Omental fat pad (tissue), 4 donors: ENCODE measurements around the gene KIRREL3. TPM values are rescaled to one million over a fixed set of nuclear protein-coding genes. Genes with fewer than 3 reads are reported as not detected.
A peak's percentile ranks its signal among the peaks of the same experiment; 100 is the strongest.

Experiments used
- ATAC-seq: fragments of 150-250 bp; one replicate; pipeline ENCODE4 v1.9.1; 2016; ENCODE audit warnings: mild to moderate bottlenecking, moderate library complexity; ENCODE audit not compliant: low FRiP score
- DNase-seq: peaks from one replicate; pipeline ENCODE4 v3.0.0-alpha.2; 2019; ENCODE audit warnings: low spot score
- total RNA-seq, 4 donors: library from RNA; depleted of rRNA; stranded (reverse); fragments of >200 nt; gene quantifications; one replicate each; pipeline ENCODE4 v1.1.0, GENCODE V29; 2016
- TF ChIP-seq, protein P1 (sequence below), 3 donors: fragments of 450-650 bp; IDR thresholded peaks; one replicate each; pipeline ENCODE4 v1.5.1; 2016 to 2017; ENCODE audit warnings: antibody characterized with exemption in 3 of 3, mild to moderate bottlenecking in 3 of 3, moderate library complexity in 2 of 3

The KIRREL3 gene
- total RNA-seq, 4 donors from 2014 or later, result 0.09 to 0.60 TPM; not detected in 2

DNA sequence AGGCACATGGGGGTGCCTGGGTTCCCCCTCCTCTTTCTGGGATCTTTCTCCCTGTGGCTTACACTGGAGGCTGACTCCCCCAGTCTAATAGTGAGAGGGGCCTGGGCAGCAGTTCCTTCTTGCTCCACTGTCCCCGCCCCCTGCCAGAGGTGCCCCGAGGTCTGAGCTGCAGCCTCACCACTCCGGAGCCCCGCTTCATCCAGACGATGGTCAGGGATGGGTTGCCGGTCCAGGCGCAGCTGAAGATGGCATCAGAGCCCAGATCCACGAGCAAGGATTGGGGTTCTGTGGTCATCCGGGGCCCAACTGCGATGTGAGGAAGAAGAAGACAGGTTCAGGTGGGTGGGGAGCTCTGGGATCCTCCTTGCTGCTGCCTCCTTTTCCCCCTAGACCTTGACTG is 554.0 kb downstream of the KIRREL3 start:
- TF ChIP-seq, protein P1, sequence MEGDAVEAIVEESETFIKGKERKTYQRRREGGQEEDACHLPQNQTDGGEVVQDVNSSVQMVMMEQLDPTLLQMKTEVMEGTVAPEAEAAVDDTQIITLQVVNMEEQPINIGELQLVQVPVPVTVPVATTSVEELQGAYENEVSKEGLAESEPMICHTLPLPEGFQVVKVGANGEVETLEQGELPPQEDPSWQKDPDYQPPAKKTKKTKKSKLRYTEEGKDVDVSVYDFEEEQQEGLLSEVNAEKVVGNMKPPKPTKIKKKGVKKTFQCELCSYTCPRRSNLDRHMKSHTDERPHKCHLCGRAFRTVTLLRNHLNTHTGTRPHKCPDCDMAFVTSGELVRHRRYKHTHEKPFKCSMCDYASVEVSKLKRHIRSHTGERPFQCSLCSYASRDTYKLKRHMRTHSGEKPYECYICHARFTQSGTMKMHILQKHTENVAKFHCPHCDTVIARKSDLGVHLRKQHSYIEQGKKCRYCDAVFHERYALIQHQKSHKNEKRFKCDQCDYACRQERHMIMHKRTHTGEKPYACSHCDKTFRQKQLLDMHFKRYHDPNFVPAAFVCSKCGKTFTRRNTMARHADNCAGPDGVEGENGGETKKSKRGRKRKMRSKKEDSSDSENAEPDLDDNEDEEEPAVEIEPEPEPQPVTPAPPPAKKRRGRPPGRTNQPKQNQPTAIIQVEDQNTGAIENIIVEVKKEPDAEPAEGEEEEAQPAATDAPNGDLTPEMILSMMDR (IDR thresholded peaks at IDR 0.05), result no peak
- DNase-seq (no peak), ATAC-seq (no peak)

DNA sequence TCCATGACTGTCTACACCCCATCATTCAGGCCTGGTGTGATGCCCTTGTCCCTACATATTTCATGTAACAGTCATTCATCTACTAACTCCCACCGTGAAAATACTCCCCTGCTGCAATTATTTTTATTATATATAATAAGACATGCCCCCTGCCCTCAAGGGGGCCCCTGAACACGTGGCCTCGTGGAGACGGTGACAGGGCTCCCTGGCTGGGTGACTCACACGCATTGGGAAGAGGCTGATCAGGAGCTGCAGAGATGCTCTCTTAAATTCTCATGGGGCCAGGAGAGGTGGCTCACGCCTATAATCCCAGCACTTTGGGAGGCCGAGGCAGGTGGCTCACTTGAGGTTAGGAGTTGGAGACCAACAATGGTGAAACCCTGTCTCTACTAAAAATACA is 556.5 kb downstream of the KIRREL3 start:
- no peak for DNase-seq
- no peak for ATAC-seq
- TF ChIP-seq, protein P1 (IDR thresholded peaks at IDR 0.05), result no peak

DNA sequence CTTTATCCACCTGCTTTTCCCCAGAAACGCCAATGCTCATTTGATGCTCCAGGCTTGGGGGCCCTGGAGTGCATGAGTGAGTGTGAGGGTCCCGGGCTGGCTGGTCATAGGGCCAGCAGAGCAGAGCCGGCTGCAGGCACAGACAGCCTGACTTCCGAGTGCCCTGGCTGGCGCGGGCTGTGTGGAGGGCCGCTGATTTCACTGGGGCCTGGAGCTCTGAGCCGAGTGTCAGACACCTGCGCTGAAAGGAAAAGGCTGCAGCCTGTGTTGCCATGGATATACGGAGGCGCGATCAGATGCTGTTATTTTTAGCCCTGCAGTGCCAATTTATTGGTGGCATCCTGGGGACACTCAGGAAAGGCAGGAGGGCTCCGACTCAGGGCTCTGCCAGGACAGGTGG is 557.5 kb downstream of the KIRREL3 start:
- TF ChIP-seq, protein P1 (IDR thresholded peaks at IDR 0.05), result no peak
- ATAC-seq (no peak), DNase-seq (no peak)

DNA sequence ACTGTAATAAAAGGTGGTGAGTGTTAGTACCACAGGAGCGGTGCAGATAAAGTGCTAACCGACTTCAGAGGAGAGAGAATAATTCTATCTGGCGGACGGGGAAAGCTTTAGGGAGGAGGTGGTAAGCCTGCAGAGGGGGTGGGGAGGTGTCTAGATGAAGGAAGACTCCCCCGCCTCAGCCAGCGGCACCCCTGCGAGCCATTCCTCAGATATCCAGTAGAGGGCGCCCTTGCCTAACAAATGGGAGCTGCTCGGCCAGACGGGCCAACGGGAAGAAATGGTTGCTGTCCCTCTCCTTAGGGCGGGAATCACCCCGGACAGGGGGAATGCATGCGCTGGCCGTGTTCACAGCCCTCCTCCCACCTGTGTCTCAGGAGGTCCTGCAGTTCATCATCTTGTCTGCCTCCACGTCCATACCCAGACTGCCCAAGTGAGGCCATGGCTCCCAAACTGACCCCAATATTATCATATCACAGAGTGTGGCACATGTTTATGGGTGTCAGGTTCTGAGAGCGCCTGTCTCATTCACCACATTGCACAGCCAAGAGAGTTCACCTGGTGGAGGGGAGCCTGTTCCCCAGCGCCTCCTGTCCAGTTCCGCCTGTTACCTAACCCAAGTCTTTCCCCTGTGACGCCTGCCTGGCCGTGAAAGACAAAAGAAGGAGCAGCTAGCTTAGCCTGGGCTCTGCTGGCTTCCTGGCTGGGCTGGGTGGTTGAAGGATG is 559.6 kb downstream of the KIRREL3 start:
- TF ChIP-seq, protein P1 (IDR thresholded peaks at IDR 0.05), result peak in 2 of 3 donors; percentile 92 to 93
- DNase-seq (peak; percentile 86), ATAC-seq (peak; percentile 89)

DNA sequence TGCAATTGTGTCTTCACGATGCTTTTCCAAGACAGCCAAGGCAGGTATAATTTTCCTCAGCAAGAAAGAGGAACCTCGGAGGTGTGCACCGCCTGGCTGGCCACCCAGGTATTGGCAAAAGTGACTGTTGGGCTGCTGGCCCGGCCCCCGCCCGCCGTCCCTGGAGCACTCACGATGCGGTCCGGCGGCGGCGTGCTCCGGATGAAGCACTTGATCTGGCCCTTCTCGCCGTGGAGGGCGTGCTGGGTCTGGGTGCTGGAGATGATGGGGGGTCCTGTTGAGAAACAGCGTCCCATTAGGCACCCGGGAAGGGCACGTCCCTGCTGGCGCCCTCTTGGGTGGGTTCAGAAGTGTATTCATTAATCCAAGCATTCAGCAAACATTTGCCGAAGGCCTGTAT is 560.3 kb downstream of the KIRREL3 start:
- TF ChIP-seq, protein P1 (IDR thresholded peaks at IDR 0.05), result no peak
- no peak for DNase-seq
- ATAC-seq, result no peak

DNA sequence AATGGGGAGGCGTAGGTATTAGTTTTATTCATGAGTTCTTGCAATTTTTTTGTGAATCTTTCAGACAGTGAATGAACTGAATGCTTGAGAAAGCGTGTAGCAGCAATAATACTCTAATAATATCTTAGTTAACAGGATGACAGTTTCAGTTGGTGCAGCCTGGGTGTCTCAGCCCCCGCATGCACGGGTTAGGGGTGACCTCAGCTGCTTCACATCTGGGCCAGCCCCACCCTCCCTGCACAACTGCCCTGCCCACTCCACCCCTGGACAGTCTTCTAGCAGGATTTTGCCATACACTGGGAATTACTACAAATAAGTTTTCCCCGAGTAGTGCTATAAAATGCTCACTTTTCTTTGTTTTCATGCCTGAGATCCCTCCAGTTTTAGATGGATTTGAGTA is 561.9 kb downstream of the KIRREL3 start:
- DNase-seq, result no peak
- no peak for ATAC-seq
- TF ChIP-seq, protein P1 (IDR thresholded peaks at IDR 0.05), result no peak

DNA sequence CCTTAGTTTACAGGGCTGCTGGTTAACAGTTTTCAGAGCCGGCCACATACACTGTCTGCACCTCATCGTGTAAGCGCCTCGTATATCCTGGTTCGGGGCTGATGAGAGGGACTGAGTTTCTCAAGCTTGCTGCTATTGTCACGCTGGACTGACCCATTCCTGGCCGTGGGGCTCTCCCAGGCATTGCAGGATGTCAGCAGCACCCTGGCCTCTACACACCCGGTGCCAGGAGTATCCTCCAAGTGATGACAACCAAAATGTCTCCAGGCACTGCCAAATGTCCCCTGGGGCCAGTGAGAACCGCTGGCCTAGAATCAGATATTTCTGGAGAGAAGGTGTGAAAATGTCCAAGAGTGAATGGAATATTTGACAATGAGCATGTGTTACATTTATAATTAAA is 562.3 kb downstream of the KIRREL3 start:
- TF ChIP-seq, protein P1 (IDR thresholded peaks at IDR 0.05), result no peak
- ATAC-seq (no peak), DNase-seq (no peak)
